ENCODE measurements around the gene PALB2. TPM values are rescaled to one million over a fixed set of nuclear protein-coding genes. Genes with fewer than 3 reads are reported as not detected.

Gene PALB2
- polyA plus RNA-seq, 1 donor = 17.3 TPM

DNA sequence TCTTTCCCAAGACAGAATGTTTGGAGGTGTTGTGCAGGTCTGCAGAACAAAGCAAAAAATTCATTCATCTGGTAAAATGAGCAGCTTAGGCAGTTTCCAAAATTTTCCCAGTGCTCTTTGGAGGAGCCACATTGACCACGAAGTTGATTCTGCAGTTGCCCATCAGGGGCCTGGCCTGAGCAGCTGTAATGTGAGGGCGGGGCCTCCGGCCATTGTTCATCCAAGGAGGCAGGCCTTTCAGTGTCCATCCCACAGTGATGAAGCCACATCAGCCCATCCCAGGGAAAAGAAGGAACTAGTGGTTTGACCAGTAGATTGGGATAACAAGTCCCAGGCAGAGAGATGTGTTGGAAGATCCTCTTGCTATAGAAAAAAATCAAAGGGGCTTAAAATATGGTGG is 73.5 kb downstream of the PALB2 start:
- Histone ChIP-seq H3K4me3 (ENCODE audit: low read length) (no peak overlapping the region), H3K4me1 (ENCODE audit: control insufficient read depth, insufficient read depth, low read length) (no peaks in the 10 kb centered on the region), H3K27ac (ENCODE audit: low read length) (no peak overlapping the region), H3K9me3 (ENCODE audit: control insufficient read depth, low read depth, low read length) (no peaks in the 10 kb centered on the region), H3K27me3 (ENCODE audit: control insufficient read depth, insufficient read depth, low read length) (no peaks in the 10 kb centered on the region), H3K36me3 (ENCODE audit: control insufficient read depth, insufficient read depth, low read length) (peaks cover 87% of the 10 kb centered on the region)
- no CpG with 5 or more reads among the region's 3 CpGs for whole genome bisulfite sequencing (ENCODE audit: insufficient coverage, low lambda C conversion rate)
- DNase-seq = no peak

DNA sequence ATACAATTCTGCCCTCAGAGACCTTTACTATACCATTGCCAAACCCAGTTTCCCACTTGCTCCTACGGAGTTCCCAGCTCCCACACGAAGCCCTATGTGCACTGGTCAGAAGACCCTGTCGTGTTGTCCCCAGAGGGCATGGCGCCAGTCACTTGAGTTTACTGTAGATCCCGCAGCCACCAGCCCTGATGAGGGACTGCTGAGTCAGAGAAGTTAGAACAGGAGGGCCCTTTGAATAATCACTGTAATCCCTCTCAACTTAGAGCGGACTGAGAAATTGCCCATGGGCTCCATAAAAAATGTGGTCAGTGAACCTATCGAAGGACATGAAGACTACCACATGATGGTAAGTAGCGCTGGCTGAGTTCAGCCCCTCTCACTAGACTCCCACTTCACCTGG is 74.4 kb downstream of the PALB2 start:
- Histone ChIP-seq H3K27ac (ENCODE audit: low read length) (no peak overlapping the region), H3K9me3 (ENCODE audit: control insufficient read depth, low read depth, low read length) (no peaks in the 10 kb centered on the region), H3K4me1 (ENCODE audit: control insufficient read depth, insufficient read depth, low read length) (no peaks in the 10 kb centered on the region), H3K36me3 (ENCODE audit: control insufficient read depth, insufficient read depth, low read length) (peaks cover 87% of the 10 kb centered on the region), H3K27me3 (ENCODE audit: control insufficient read depth, insufficient read depth, low read length) (no peaks in the 10 kb centered on the region), H3K4me3 (ENCODE audit: low read length) (no peak overlapping the region)
- no peak for DNase-seq
- WGBS (ENCODE audit: insufficient coverage, low lambda C conversion rate) = no CpG with 5 or more reads among the region's 8 CpGs

GRCh38 chr16:23564575-23565363 is 76.3 kb downstream of the PALB2 start:
- Histone ChIP-seq H3K9me3 (ENCODE audit: control insufficient read depth, low read depth, low read length) (no peaks in the 10 kb centered on the region), H3K4me3 (ENCODE audit: low read length) (no peak overlapping the region), H3K36me3 (ENCODE audit: control insufficient read depth, insufficient read depth, low read length) (peaks cover 88% of the 10 kb centered on the region), H3K4me1 (ENCODE audit: control insufficient read depth, insufficient read depth, low read length) (no peaks in the 10 kb centered on the region), H3K27ac (ENCODE audit: low read length) (no peak overlapping the region), H3K27me3 (ENCODE audit: control insufficient read depth, insufficient read depth, low read length) (no peaks in the 10 kb centered on the region)
- no peak for DNase-seq
- no CpG with 5 or more reads among the region's 9 CpGs for WGBS (ENCODE audit: insufficient coverage, low lambda C conversion rate)

- no peak overlapping the region for H3K4me3 ChIP-seq (ENCODE audit: low read length)
- H3K4me1 ChIP-seq (ENCODE audit: control insufficient read depth, insufficient read depth, low read length) = no peaks in the 10 kb centered on the region
- H3K9me3 ChIP-seq (ENCODE audit: control insufficient read depth, low read depth, low read length) = no peaks in the 10 kb centered on the region
- H3K27ac ChIP-seq (ENCODE audit: low read length) = no peak overlapping the region
- no peaks in the 10 kb centered on the region for H3K27me3 ChIP-seq (ENCODE audit: control insufficient read depth, insufficient read depth, low read length)
- WGBS (ENCODE audit: insufficient coverage, low lambda C conversion rate) = no CpG with 5 or more reads among the region's 6 CpGs
- H3K36me3 ChIP-seq (ENCODE audit: control insufficient read depth, insufficient read depth, low read length) = peaks cover 84% of the 10 kb centered on the region
- no peak for DNase-seq
Measured at GRCh38 chr16:23563186-23563585, 77.9 kb downstream of the PALB2 start.

DNA sequence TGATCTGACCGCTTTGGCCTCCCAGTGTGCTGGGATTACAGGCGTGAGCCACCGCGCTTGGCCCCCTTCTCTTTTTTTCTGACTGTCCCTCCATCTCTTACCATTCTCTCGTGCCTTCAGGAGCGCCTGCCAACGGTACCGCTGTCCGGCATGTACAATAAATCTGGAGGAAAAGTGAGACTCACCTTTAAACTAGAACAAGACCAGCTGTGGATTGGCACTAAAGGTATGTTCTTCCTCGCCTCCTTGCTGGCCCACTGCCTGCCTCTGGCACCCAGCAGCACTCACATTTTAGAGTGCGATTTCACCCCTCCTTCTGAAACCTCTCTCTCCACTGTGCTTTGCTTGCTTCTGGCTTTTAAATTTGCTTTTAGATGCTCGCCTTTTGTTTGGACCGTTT is 78.6 kb downstream of the PALB2 start:
- H3K27ac ChIP-seq (ENCODE audit: low read length) = no peak overlapping the region
- no peak for DNase-seq
- WGBS (ENCODE audit: insufficient coverage, low lambda C conversion rate) = 100% methylated on average over 1 of the region's 13 CpGs
- H3K4me1 ChIP-seq (ENCODE audit: control insufficient read depth, insufficient read depth, low read length) = no peaks in the 10 kb centered on the region
- H3K9me3 ChIP-seq (ENCODE audit: control insufficient read depth, low read depth, low read length) = no peaks in the 10 kb centered on the region
- no peak overlapping the region for H3K4me3 ChIP-seq (ENCODE audit: low read length)
- no peaks in the 10 kb centered on the region for H3K27me3 ChIP-seq (ENCODE audit: control insufficient read depth, insufficient read depth, low read length)
- peaks cover 78% of the 10 kb centered on the region for H3K36me3 ChIP-seq (ENCODE audit: control insufficient read depth, insufficient read depth, low read length)

- H3K9me3 ChIP-seq (ENCODE audit: control insufficient read depth, low read depth, low read length) = no peaks in the 10 kb centered on the region
- no peaks in the 10 kb centered on the region for H3K27me3 ChIP-seq (ENCODE audit: control insufficient read depth, insufficient read depth, low read length)
- no peak overlapping the region for H3K4me3 ChIP-seq (ENCODE audit: low read length)
- WGBS (ENCODE audit: insufficient coverage, low lambda C conversion rate) = no CpG with 5 or more reads among the region's 5 CpGs
- H3K27ac ChIP-seq (ENCODE audit: low read length) = no peak overlapping the region
- no peaks in the 10 kb centered on the region for H3K4me1 ChIP-seq (ENCODE audit: control insufficient read depth, insufficient read depth, low read length)
- DNase-seq = no peak
- peaks cover 69% of the 10 kb centered on the region for H3K36me3 ChIP-seq (ENCODE audit: control insufficient read depth, insufficient read depth, low read length)
Measured at GRCh38 chr16:23561586-23561985, 79.5 kb downstream of the PALB2 start.

GRCh38 chr16:23557779-23558702 is 83.1 kb downstream of the PALB2 start:
- Histone ChIP-seq H3K4me3 (ENCODE audit: low read length) (peak overlapping the region; percentile 79), H3K4me1 (ENCODE audit: control insufficient read depth, insufficient read depth, low read length) (no peaks in the 10 kb centered on the region), H3K27ac (ENCODE audit: low read length) (no peak overlapping the region), H3K36me3 (ENCODE audit: control insufficient read depth, insufficient read depth, low read length) (peaks cover 41% of the 10 kb centered on the region), H3K27me3 (ENCODE audit: control insufficient read depth, insufficient read depth, low read length) (no peaks in the 10 kb centered on the region), H3K9me3 (ENCODE audit: control insufficient read depth, low read depth, low read length) (no peaks in the 10 kb centered on the region)
- WGBS (ENCODE audit: insufficient coverage, low lambda C conversion rate) = 40% methylated on average over 1 of the region's 60 CpGs
- peak in 1 of 2 donors; percentile 9 for DNase-seq

DNA sequence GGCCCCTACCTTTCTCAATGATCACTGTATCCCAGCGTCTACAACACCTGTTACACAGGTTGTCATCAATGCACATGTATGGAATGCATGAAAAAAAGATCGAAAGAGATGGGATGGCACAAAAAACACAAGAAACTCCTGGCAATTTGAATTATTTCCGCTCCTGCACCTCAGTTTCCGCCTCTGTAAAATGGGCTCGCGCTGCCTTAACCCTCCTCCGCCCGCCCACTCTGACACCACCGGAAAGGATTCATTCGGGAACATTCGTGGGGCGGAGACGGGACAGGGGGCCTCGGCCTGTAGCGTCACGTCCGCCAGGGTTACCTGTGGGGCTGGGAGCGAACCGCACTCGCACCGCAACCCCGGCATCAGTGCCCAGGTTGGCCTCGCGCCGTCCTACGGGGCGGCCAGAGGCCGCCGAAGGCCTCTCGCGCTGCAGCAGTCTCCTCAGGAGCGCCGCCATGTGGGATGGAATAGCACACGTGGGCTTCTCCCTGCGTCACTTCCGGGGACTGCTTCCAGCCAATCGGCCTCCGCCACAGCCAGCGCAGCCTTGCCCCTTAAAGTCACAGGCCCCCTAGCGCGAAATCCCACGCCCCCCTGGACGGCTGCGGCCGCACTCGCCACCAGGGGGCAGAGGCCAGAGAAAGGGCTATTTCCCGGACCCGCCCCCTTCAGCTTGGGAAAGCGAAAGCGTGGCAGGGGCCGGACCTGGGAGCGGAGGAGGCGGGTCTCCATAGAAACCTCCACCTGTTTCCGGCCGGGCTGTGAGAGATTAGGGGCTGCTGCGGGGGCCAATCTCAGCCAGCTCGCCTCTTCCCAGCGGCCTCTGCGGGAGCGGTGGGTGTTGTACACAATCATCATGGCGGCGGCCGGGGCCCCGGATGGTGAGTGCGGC is 84.0 kb downstream of the PALB2 start, which contains the start of the genes EARS2 and UBFD1:
EARS2 (minus strand) TSS at position 470 of the 898 bp plus-strand sequence; CDS start at position 463, 7 bp downstream.
UBFD1 (plus strand) TSS at position 847 of the 898 bp plus-strand sequence; CDS start at position 863, 16 bp downstream.
- Histone ChIP-seq H3K4me3 (ENCODE audit: low read length) (peak within 1 kb of the TSS; percentile 79), H3K36me3 (ENCODE audit: control insufficient read depth, insufficient read depth, low read length) (peaks cover 36% of the 10 kb centered on the region), H3K27ac (ENCODE audit: low read length) (peak within 1 kb of the TSS; percentile 73), H3K4me1 (ENCODE audit: control insufficient read depth, insufficient read depth, low read length) (no peaks in the 10 kb centered on the region), H3K27me3 (ENCODE audit: control insufficient read depth, insufficient read depth, low read length) (no peaks in the 10 kb centered on the region), H3K9me3 (ENCODE audit: control insufficient read depth, low read depth, low read length) (no peaks in the 10 kb centered on the region)
- WGBS (ENCODE audit: insufficient coverage, low lambda C conversion rate) = no CpG with 5 or more reads among the region's 65 CpGs
- DNase-seq = peak; percentile 99 to 100

- no CpG with 5 or more reads among the region's 3 CpGs for WGBS (ENCODE audit: insufficient coverage, low lambda C conversion rate)
- no peak for DNase-seq
- Histone ChIP-seq H3K27me3 (ENCODE audit: control insufficient read depth, insufficient read depth, low read length) (no peaks in the 10 kb centered on the region), H3K4me1 (ENCODE audit: control insufficient read depth, insufficient read depth, low read length) (peaks cover 3% of the 10 kb centered on the region), H3K36me3 (ENCODE audit: control insufficient read depth, insufficient read depth, low read length) (peaks cover 32% of the 10 kb centered on the region), H3K4me3 (ENCODE audit: low read length) (no peak overlapping the region), H3K9me3 (ENCODE audit: control insufficient read depth, low read depth, low read length) (no peaks in the 10 kb centered on the region), H3K27ac (ENCODE audit: low read length) (no peak overlapping the region)
Measured at GRCh38 chr16:23554536-23554935, 86.6 kb downstream of the PALB2 start.
